Measurements from ENCODE around the gene FHL5.

GRCh38 chr6:96532399-96532798, 30.5 kb upstream of the FHL5 start:
- TF ChIP-seq CTCF (IDR thresholded peaks at IDR 0.05), result no peak
- TF ChIP-seq EP300 (IDR thresholded peaks at IDR 0.05), result no peak
- TF ChIP-seq POLR2AphosphoS5 (IDR thresholded peaks at IDR 0.05), result no peak
- TF ChIP-seq POLR2A (IDR thresholded peaks at IDR 0.05), result no peak

Measured in gastroesophageal sphincter (tissue), 3 donors.